Transverse colon (tissue), 4 donors: ENCODE measurements around the gene SELENOK. TPM values are rescaled to one million over a fixed set of nuclear protein-coding genes. Genes with fewer than 3 reads are reported as not detected.

Experiments
- DNase-seq: peaks from one replicate; pipeline ENCODE4 v3.0.0-alpha.2; 2019
- H3K27ac ChIP-seq, 4 donors: fragments of 200-600 bp; sonication (generic); 2 replicates each; pipeline ENCODE4 v1.5.1; 2016 to 2018; ENCODE audit warnings: inconsistent platforms in 4 of 4
- H3K27me3 ChIP-seq: fragments of 200-600 bp; sonication (generic); 2 replicates; pipeline ENCODE4 v1.5.1; 2017; ENCODE audit warnings: inconsistent platforms
- H3K36me3 ChIP-seq, 4 donors: fragments of 200-600 bp; sonication (generic); 2 replicates each; pipeline ENCODE4 v1.5.1; 2017 to 2019; ENCODE audit warnings: inconsistent platforms in 4 of 4
- H3K4me1 ChIP-seq, 4 donors: fragments of 200-600 bp; sonication (generic); 2 replicates each; pipeline ENCODE4 v1.5.1; 2017 to 2020; ENCODE audit warnings: inconsistent platforms in 4 of 4
- H3K4me3 ChIP-seq, 4 donors: fragments of 200-600 bp; sonication (generic); 1 replicate in 1 of 4; 2 replicates in 3 of 4; pipeline versions ENCODE4 v1.5.1 to v1.6.1; 2017 to 2019; ENCODE audit warnings: inconsistent platforms in 4 of 4
- H3K9me3 ChIP-seq, 2 donors: fragments of 200-600 bp; sonication (generic); 2 replicates each; pipeline ENCODE4 v1.5.1; 2017 to 2019; ENCODE audit warnings: inconsistent platforms in 2 of 2
- CTCF ChIP-seq, 5 experiments: fragments of 200-600 bp in 3 of 5; fragments of 450-650 bp in 2 of 5; sonication (generic) in 3 of 5; IDR thresholded peaks; 1 replicate in 2 of 5; 2 replicates in 3 of 5; pipeline ENCODE4 v1.5.1; 2016 to 2017; ENCODE audit warnings: antibody characterized with exemption in 5 of 5, inconsistent platforms in 3 of 5, mild to moderate bottlenecking in 2 of 5, moderate library complexity in 1 of 5
- EP300 ChIP-seq: sonication (generic); formaldehyde crosslinking; IDR thresholded peaks from one replicate; pipeline ENCODE4 v1.6.1; 2017; ENCODE audit warnings: antibody characterized with exemption, low read depth
- POLR2A ChIP-seq: fragments of 450-650 bp; IDR thresholded peaks from one replicate; pipeline ENCODE4 v1.6.1; 2016; ENCODE audit warnings: antibody characterized with exemption, mild to moderate bottlenecking, moderate library complexity
- POLR2AphosphoS5 ChIP-seq, 3 donors: sonication (generic); formaldehyde crosslinking; IDR thresholded peaks; one replicate each; pipeline ENCODE4 v1.6.1; 2016; ENCODE audit warnings: antibody characterized with exemption in 3 of 3
- WGBS, 2 donors: methylation state at CpG; one replicate each; pipeline ENCODE4 v1.1.5; 2018; ENCODE audit warnings: low coverage in 1 of 2; 5-methylcytosine and 5-hydroxymethylcytosine counted together
- in situ Hi-C, 4 donors: fragments of 200-750 bp; cut with MboI; loops; one replicate each; pipeline versions ENCODE4 v1.15.0 to v1.15.1; 2017; ENCODE audit warnings: low sequenced_read_pairs in 3 of 4, low pct_ligation_motif_present in 1 of 4, low pct_unique_long_range_greater_than_20kb in 1 of 4
- intact Hi-C: fragments of 100-400 bp; cut with DNase I; formaldehyde crosslinking; loops from one replicate; pipeline ENCODE4 v1.15.1; 2023; ENCODE audit warnings: low total_unique reads
- total RNA-seq, 4 donors: library from RNA; depleted of rRNA; stranded (reverse); fragments of >200 nt; gene quantifications; one replicate each; pipeline ENCODE4 v1.1.0, GENCODE V29; 2016

The SELENOK gene
- total RNA-seq, 4 donors from 2014 or later: 14.6 to 77.4 (median 35.6) TPM

DNA sequence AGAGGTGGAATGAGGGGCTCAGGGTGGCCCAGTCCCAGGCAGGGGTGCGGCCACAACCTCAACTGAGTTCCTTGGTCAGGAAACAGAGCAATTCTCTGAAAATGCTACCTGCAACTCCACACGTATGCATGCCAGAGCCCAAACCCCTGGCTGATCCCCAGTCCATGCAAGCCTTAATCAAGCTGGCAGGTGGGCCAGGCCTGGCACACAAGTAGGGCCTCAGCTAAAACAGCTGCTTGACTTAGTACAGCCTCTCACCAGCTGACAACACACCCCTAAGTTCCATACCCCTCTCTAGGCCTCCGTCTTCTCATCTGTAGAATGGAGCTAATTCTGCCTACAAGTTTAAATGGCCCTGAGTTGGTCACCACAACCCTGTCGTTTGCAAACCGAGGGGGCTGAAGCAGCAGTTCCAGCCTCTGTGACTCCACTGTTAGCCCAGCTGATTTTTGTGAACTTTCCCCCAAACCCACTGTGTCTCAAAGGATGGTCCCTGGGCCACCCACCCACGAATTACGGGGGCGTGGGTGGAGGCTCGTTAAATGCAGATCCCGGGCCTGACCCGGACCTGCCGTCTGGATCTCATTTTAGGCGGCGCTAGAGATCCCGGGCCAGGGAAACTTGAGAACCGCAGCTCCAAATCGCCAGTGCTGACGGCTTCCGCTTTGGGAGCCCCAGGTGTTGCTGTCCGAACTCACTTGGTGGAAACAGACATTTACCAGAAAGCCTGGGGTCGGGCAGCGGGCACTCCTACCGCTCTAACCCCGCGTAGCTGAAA lies 46.4 kb downstream of the SELENOK start:
- Histone ChIP-seq H3K27me3 (peaks cover 31% of the 10 kb centered on the region), H3K9me3 (no peaks in the 10 kb centered on the region), H3K27ac (peak overlapping the region; percentile 80 to 91 (median 86)), H3K4me3 (peak overlapping the region; percentile 54 to 80 (median 72)), H3K36me3 (no peaks in the 10 kb centered on the region), H3K4me1 (peaks cover 4 to 49% (median 43%) of the 10 kb centered on the region in 4 donors)
- intact Hi-C loops: no loop called here
- in situ Hi-C loops: no loop called here
- WGBS, 2 donors: 19% methylated on average over 20 of the region's 25 CpGs; no CpG with 5 or more reads in 1 of the 2 donors
- no peak for TF ChIP-seq POLR2AphosphoS5 (IDR thresholded peaks at IDR 0.05)
- peak in 3 of 5 experiments; percentile 9 to 30 (median 29) for TF ChIP-seq CTCF (IDR thresholded peaks at IDR 0.05)
- DNase-seq: peak; percentile 59

GRCh38 chr3:53844262-53845102 lies 47.2 kb downstream of the SELENOK start:
- DNase-seq: peak; percentile 47
- no peaks in the 10 kb centered on the region for H3K9me3 ChIP-seq
- intact Hi-C loops: no loop called here
- H3K27me3 ChIP-seq: peaks cover 31% of the 10 kb centered on the region
- H3K4me1 ChIP-seq: peaks cover 4 to 49% (median 43%) of the 10 kb centered on the region in 4 donors
- no peaks in the 10 kb centered on the region for H3K36me3 ChIP-seq
- peak overlapping the region; percentile 80 to 91 (median 86) for H3K27ac ChIP-seq
- in situ Hi-C loops: no loop called here
- H3K4me3 ChIP-seq: peak overlapping the region in 2 of 4 donors; percentile 80
- 74% methylated on average over 9 of the region's 9 CpGs; no CpG with 5 or more reads in 1 of the 2 donors for WGBS, 2 donors
- TF ChIP-seq CTCF (IDR thresholded peaks at IDR 0.05) (no peak), POLR2AphosphoS5 (IDR thresholded peaks at IDR 0.05) (no peak), EP300 (no peak), POLR2A (no peak)

GRCh38 chr3:53843195-53844177 lies 48.2 kb downstream of the SELENOK start:
- Histone ChIP-seq H3K4me1 (peaks cover 4 to 49% (median 43%) of the 10 kb centered on the region in 4 donors), H3K4me3 (peak overlapping the region in 1 of 4 donors; percentile 8), H3K27me3 (peaks cover 31% of the 10 kb centered on the region), H3K9me3 (no peaks in the 10 kb centered on the region), H3K36me3 (no peaks in the 10 kb centered on the region), H3K27ac (peak overlapping the region; percentile 80 to 91 (median 86))
- no peak for DNase-seq
- no peak for TF ChIP-seq POLR2AphosphoS5 (IDR thresholded peaks at IDR 0.05)
- TF ChIP-seq EP300: no peak
- no peak for TF ChIP-seq POLR2A
- intact Hi-C loops: no loop called here
- in situ Hi-C loops: no loop called here
- 46 to 50% methylated on average over 1 to 10 of the region's 10 CpGs for WGBS, 2 donors

DNA sequence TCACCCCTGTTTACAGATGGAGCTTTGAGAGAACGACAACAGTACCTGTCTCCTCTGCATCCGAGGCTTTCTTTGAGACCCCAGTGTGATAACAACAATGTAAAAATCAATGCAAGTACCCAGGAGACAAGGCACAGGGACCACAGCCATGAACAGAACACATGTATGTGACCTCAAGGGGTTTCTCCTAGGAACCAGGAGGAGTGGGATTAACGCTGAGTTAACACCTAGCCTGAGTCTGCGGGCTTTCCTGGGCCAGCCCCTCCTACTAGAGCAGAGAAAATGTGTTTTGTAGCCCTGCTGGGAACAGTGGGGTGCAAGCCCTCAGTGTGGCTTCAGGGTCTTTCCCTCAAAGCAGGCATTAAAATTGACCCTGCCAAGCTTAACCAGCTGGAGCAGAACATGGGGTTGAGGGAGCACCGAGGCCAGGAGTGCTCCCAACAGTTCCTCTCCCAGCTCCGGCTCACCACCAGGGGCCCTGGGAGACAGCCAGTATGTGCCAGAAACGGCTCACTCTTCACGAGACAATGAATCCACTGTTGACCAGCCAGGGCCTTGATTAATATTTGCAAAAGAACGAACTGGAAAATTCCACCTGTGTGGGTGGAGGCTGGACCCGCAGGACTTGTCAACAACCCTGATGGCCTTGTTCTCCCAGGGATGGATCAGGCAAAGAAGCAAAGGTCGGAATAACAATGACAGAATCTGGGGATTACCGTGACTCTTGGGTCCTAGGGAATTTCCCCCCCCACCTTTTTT lies 49.0 kb downstream of the SELENOK start:
- H3K4me1 ChIP-seq: peaks cover 4 to 49% (median 43%) of the 10 kb centered on the region in 4 donors

More for the DNA sequence above, 49.0 kb downstream of the SELENOK start:
- WGBS, 2 donors: 42 to 45% methylated on average over 2 to 12 of the region's 12 CpGs
- no peak overlapping the region for H3K4me3 ChIP-seq
- in situ Hi-C loops: no loop called here
- no peak for TF ChIP-seq POLR2A
- peak; percentile 19 to 61 (median 35) for TF ChIP-seq CTCF (IDR thresholded peaks at IDR 0.05)
- peak in 1 of 3 donors; percentile 48 for TF ChIP-seq POLR2AphosphoS5 (IDR thresholded peaks at IDR 0.05)
- TF ChIP-seq EP300: peak; percentile 10
- H3K27me3 ChIP-seq: peaks cover 25% of the 10 kb centered on the region
- DNase-seq: peak; percentile 79
- intact Hi-C loops: no loop called here
- H3K9me3 ChIP-seq: no peaks in the 10 kb centered on the region
- H3K27ac ChIP-seq: peak overlapping the region; percentile 80 to 91 (median 86)
- H3K36me3 ChIP-seq: no peaks in the 10 kb centered on the region
